NCI-H187 (cell line): ENCODE data around the gene RAB11FIP5.
A peak's percentile ranks its signal among the peaks of the same experiment; 100 is the strongest.

Experiments
- DNase-seq, 2 experiments: peaks; one replicate each; lab custom pipeline; 2025; lab: John Stamatoyannopoulos, UW

Gene RAB11FIP5

GRCh38 chr2:73034661-73035375 lies 77.9 kb downstream of the RAB11FIP5 start:
- no peak for DNase-seq

- DNase-seq: no peak
Observed at GRCh38 chr2:73033766-73034381, 78.9 kb downstream of the RAB11FIP5 start.

GRCh38 chr2:73033142-73033765 lies 79.5 kb downstream of the RAB11FIP5 start:
- DNase-seq: no peak

- DNase-seq: no peak
Observed at GRCh38 chr2:73032702-73033097, 80.0 kb downstream of the RAB11FIP5 start.

GRCh38 chr2:73031725-73032701 lies 80.7 kb downstream of the RAB11FIP5 start:
- no peak for DNase-seq

- DNase-seq: no peak
Observed at GRCh38 chr2:73031095-73031678, 81.6 kb downstream of the RAB11FIP5 start.

GRCh38 chr2:73028841-73029240 lies 83.9 kb downstream of the RAB11FIP5 start:
- peak; percentile 26 to 32 for DNase-seq

GRCh38 chr2:73027340-73027739 lies 85.4 kb downstream of the RAB11FIP5 start:
- DNase-seq: no peak

- DNase-seq: no peak
Observed at GRCh38 chr2:73023497-73023896, 89.3 kb downstream of the RAB11FIP5 start.
